ENCODE data around the gene PARS2.

GRCh38 chr1:54745274-54745673 lies 19.0 kb downstream of the PARS2 start:
- TF ChIP-seq, protein P1, sequence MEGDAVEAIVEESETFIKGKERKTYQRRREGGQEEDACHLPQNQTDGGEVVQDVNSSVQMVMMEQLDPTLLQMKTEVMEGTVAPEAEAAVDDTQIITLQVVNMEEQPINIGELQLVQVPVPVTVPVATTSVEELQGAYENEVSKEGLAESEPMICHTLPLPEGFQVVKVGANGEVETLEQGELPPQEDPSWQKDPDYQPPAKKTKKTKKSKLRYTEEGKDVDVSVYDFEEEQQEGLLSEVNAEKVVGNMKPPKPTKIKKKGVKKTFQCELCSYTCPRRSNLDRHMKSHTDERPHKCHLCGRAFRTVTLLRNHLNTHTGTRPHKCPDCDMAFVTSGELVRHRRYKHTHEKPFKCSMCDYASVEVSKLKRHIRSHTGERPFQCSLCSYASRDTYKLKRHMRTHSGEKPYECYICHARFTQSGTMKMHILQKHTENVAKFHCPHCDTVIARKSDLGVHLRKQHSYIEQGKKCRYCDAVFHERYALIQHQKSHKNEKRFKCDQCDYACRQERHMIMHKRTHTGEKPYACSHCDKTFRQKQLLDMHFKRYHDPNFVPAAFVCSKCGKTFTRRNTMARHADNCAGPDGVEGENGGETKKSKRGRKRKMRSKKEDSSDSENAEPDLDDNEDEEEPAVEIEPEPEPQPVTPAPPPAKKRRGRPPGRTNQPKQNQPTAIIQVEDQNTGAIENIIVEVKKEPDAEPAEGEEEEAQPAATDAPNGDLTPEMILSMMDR (IDR thresholded peaks at IDR 0.05; ENCODE audit: insufficient read depth, low read depth, low read length): no peak
- no peak for TF ChIP-seq EZH2 (IDR thresholded peaks at IDR 0.05; ENCODE audit: insufficient read depth, low read length)

Measured in astrocyte (in vitro differentiated cells and primary cell).